Measurements from ENCODE around the gene CHD5. TPM values are rescaled to one million over a fixed set of nuclear protein-coding genes. Genes with fewer than 3 reads are reported as not detected.

The CHD5 gene
- total RNA-seq, 1 experiment from 2014 or later, result 1.6 TPM

- Histone ChIP-seq H3K14ac (ENCODE audit: insufficient read depth, low read length) (peak overlapping the region; percentile 8; the same call in 1 of the 2 replicates), H4K91ac (ENCODE audit: insufficient read length, low read depth, low read length) (no peak overlapping the region), H2AFZ (ENCODE audit: low read length) (no peak overlapping the region), H4K8ac (replicated peaks; ENCODE audit: insufficient read length, low read depth, low read length) (no peak overlapping the region), H3K18ac (ENCODE audit: insufficient read length, low read depth, low read length) (no peak overlapping the region), H2BK5ac (ENCODE audit: insufficient read length, low read length) (no peak overlapping the region), H4K20me1 (ENCODE audit: control insufficient read depth, insufficient read depth, insufficient read length) (no peaks in the 10 kb centered on the region), H2BK120ac (ENCODE audit: low read depth, low read length, poor library complexity, severe bottlenecking) (no peak overlapping the region), H3K9ac (ENCODE audit: extremely low read depth, insufficient read length, low read length) (no peak overlapping the region), H3K79me1 (ENCODE audit: insufficient read depth, low read depth, low read length, poor library complexity, severe bottlenecking) (no peaks in the 10 kb centered on the region), H3K27ac (ENCODE audit: insufficient read length, low read depth, low read length) (no peak overlapping the region), H2AK5ac (ENCODE audit: insufficient read length, low read length) (no peak overlapping the region), H3K23me2 (ENCODE audit: insufficient read length, low read depth, low read length, poor library complexity, severe bottlenecking) (no peaks in the 10 kb centered on the region), H3K4ac (ENCODE audit: low read depth, low read length) (no peak overlapping the region), H3K27me3 (ENCODE audit: insufficient read depth, low read length) (no peaks in the 10 kb centered on the region), H3T11ph (ENCODE audit: low read length) (no peak overlapping the region), H3K56ac (ENCODE audit: insufficient read length, low read depth, low read length) (no peak overlapping the region), H2BK12ac (ENCODE audit: insufficient read length, low read depth, low read length) (no peak overlapping the region), H4K5ac (ENCODE audit: insufficient read length, low read depth, low read length) (no peak overlapping the region), H3K4me1 (ENCODE audit: insufficient read depth, low read length) (no peaks in the 10 kb centered on the region), H3K9me3 (ENCODE audit: control insufficient read depth, low read depth, low read length) (no peaks in the 10 kb centered on the region), H3K23ac (ENCODE audit: insufficient read length, low read depth, low read length) (no peak overlapping the region), H2BK20ac (ENCODE audit: low read depth, low read length, poor library complexity, severe bottlenecking) (no peak overlapping the region), H3K79me2 (ENCODE audit: insufficient read depth, low read length) (no peaks in the 10 kb centered on the region), H3K4me2 (ENCODE audit: insufficient read depth, insufficient read length, low read length) (no peak overlapping the region), H2BK15ac (ENCODE audit: low read depth, low read length) (no peak overlapping the region)
- peak overlapping the region in 2 of 3 experiments; percentile 37 to 53; a peak in 3 of 7 replicates for H3K27ac Mint-ChIP-seq
- no peaks in the 10 kb centered on the region for H3K9me3 Mint-ChIP-seq
- H3K4me3 Mint-ChIP-seq, result no peak overlapping the region
- WGBS (ENCODE audit: extremely low coverage, insufficient read length, low lambda C conversion rate), result no CpG with 5 or more reads among the region's 16 CpGs
- no peak for TF ChIP-seq CTCF (conservative IDR thresholded peaks at IDR 0.05)
- H3K36me3 Mint-ChIP-seq (ENCODE audit: insufficient read depth in 1 of 3, low read depth in 3 of 3), result peaks cover 8 to 29% (median 16%) of the 10 kb centered on the region in 3 experiments; a peak in 6 of 7 replicates
- H3K4me1 Mint-ChIP-seq, result peaks cover 2 to 6% of the 10 kb centered on the region in 2 experiments; a peak in 2 of 4 replicates
- H3K27me3 Mint-ChIP-seq (ENCODE audit: low read depth), result peaks cover 9% of the 10 kb centered on the region
- no peak for DNase-seq
These were observed 38.4 kb upstream of the CHD5 start for GRCh38 chr1:6218375-6219164.
